RKO (cell line): ENCODE data around the gene HOXB3.

ENCODE experiments used
- DNase-seq: peaks from one replicate; pipeline ENCODE4 v3.0.0-alpha.2; 2016; ENCODE audit warnings: low spot score

HOXB3 gene

DNA sequence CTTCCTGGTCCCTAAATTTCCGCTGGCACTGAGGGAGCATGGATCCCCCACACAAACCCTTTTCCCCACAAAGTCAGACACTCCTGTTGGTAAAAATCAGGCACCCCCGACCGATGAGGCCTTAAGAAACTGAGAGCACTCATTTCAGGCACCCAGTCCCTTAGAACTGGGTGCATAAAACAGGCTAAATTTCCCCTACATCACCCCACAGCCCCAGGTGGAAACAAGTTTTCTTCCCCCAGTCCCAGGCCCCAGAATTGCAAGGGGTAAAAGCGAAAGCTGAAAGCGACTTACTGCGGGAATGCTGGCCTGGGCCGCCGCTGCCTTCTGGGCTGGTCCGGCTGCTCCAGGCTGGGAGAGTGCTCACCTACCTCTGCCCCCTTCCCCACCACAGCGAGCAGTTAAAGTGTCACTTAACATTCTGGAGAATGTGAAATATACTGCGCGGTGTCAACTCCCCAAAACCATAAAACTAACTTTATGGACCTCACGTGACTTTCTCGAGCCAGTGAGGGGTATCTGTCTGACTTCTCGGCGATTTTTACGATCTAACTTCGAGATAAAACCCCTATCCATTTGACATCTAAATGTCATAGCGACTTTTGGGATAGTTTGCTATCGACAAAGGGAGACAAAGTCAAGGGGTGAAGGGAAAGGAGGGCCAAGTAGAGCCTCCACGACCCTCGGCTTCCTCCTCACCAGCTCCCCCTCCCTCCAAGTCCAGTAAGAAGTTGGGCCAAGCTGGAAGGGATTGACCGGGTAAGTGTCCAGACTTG is at the start of gene HOXB3:
HOXB3 (minus strand) TSS at position 411 of the 776 bp plus-strand sequence. CDS start 37,767 bp downstream, outside the sequence.
- DNase-seq: no peak

DNA sequence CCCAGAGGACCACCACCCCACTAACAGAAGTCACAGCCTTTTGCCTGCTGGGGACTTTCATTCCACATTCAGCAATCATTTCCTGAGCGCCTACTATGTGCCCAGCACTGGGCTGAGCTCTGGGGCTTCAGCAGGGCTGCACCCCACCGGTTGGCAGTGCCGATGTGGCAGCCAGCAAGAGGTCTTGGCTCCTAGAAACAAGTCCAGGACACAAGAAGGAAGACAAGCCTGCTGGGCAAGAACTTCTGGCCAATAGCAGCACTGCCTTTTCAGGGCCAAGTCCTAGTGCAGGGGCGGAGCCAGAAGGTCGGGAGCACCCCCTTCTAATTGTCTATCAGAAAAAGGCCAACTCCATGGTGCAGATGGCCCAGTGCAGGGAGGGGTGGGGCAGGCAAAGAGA is 49.1 kb upstream of the HOXB3 start:
- peak; percentile 25 for DNase-seq

DNA sequence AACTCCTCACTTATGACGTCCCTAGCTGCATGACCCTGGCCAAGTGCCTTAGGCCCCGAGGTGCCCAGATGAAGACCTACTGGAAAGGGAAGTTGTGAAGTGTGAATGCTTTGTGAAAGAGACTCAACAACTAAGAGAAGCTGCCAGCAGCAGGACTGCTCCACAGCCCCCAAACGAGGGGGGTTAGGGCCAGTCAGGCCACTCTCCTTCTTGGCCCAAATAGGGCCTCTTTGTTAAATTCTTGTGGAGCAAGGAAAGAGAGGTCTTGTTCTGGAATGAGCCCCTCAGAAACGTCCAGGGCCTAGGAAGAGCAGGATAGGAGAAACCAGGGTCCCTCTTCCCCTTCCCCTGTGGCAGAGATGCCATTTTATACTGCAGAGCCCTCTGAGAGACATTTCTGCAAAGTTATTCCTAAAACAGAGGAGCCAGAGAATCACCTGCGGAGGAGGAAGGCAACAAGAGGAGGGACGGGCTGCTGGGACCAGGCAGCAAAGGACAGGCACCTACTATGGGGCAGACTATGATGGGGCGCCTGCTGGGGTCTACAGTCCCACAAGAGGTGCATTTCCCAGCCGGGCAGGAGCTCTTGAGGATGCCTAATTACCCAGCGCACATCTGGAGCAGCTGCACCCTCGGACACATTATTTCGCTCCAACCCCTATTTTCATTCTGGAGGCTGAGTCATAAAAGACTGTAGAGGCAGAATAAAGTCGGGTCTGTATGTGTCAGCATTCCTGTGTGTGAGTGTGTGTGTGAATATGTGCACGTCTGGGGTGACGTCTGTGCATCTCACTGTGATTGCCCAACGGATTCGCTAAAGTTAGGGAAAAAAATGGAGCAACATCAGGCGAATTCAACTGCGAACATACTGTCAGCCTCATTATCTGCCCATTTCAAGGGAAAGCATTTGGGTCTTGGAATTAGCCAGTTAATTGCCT is 47.6 kb upstream of the HOXB3 start:
- DNase-seq: peak; percentile 93

DNA sequence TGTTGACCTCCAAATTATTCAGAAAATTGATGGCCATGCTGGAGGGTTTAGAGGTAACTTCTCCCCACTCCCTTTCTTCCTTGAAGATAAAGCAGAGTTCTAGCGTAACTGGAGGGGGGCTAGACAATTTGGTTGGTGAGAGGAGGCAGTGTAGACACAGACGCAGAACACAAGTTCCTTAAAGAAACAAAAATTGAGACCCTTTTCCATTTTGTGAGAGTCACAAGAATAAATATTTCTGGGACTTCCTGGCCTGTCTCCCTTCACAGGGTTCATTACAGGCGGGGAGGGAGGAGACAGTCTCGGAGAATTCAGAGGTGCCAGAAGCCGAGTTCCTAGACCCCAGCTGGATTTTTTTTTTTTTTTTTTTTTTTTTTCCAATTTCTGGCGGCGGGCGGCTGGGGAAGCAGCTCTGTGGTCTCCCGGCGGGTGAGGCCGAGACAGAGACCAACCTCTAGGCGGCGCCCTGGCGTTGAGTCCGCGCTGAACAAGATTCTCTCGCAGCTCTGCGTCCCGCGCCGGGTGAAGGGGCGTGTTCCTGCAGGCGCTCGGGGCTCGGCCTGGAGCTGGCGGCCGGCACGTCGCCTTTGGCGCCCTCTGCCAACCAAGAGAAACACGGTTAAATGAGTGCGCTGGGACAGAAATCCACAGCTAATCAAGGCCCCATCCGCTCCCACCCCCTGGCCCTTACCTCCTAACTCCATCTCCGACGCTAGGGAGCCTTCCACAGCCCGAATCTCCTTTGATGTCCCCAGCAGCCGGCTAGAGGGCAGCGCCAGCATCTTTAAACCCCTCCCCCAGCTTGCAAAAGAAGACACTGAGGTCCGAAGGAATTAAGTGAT is 46.4 kb upstream of the HOXB3 start:
- no peak for DNase-seq

DNA sequence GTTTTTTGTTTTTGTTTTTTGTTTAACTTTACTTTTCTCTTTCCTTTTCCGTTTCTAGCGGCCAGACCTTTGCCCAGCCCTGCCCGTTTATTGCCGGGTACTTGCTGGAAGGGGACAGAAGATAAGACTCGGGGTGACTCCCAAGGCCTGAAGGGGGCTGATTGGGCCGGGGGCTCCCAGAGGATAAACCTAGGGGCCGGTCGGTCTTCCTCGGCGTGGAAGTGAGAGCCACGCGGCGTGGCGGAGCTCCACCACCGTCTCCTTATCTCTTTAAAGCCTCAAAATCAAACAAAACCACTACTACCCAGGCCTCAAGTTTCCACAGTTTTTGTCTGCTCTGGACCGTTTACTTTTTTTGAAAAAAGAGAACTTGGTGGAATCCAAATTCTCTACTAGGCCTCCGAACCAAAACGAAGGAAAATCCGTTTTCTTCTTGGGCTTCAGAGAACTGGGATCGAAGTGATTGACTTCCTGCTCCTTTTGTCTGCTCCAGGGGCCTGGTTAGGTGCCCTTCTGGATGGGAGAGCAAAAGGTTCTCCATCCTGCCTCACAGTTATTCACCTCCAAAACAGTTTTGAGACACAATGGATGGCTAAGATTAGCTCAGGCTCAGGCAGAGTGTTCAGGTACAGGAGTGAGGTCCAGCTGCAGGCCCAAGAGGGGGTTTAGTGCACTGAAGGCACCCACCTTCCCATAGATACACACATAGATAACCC is 44.6 kb upstream of the HOXB3 start:
- no peak for DNase-seq

DNA sequence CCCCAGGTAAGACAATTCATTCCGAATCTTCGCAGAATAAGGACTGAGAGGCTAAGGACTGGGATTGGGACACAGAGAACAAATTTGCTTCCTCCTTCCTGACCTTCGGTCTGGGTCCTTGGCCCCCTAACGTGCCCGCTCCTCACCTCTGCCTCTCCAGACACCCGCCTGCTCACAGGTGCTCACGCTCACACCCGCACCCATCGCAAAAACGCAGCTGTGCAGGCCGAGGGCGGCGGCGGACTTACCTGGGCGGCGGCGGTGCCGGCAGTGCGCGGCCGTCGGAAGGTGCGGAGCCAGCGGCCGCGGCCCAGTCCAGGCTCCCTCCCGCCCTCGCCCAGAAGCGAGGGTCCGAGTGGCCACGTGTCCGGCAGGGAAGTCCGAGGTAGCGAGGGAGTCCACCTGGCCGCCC is 43.2 kb upstream of the HOXB3 start:
- no peak for DNase-seq

DNA sequence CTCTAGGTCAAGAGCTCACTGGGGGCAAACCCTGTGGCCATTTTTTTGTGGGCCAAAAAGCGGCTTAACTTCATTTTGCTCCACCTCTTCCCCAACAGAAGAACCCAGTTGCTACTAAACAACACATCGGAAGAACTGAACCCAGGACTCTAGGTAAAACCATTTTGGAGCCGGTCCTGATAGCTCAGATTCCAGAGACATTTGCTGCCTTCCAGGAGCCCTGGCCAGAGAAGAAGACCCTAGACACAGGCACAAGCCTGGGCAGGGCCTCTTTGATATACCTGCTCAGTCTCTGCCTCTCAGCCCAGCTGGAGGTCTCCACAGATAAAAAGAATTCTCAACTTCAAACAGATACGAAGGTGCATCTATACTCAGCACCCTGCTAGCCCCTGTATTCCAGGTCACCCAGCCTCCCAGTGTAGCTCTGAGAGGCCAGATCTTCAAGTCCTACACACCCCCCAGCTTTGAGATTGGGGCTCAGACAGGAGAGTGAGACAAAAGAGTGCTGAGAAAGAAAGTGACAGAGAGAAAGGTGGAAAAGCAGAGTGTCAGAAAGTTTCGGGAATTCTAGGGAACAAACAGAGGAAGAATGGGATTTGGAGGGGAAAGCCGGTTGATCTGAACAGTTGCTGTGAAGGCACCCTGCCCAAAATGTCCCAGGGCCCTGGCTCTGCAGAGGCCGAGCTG is 42.7 kb upstream of the HOXB3 start:
- no peak for DNase-seq

DNA sequence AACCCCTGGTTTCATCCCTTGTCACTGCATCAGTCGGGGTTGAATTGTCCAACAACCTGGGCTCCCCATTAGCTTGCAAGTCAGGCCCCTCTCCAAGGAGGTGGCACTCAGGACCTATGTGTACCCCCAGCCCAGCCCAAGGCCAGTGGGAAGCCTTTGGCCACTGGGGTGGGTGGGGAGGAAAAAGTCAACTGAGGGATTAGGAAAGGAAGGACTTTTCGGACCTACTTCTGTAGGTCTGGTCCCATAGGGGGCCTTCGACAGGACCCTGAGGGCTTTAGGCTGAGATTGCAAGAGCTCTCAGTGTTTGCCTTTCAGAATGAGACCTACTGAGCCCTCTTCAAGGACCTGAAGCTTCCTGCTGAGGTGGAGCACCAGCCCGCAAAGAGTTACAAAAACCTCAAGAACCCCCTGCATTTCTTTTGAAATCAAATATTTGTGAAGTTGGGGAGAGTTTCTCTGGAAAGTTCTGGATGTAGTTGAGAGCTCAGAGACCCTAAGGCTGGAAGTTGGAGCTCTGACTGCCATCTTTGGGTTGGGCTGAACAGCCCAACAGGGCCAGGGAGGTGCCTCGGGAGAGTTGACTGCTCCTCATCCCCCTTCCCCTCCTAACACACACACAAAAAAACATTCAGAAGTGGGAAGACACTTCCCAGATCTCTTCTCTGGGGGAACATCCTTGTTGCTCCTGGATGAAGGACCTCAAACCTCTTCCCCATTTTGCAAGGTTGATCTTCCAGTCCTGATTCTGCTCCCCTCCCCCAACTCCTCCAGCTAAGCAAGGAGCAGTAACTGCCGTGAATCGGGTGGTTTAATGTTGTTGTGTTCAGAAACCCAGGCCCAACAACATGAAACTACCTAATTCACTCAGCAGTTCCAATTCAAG is 41.9 kb upstream of the HOXB3 start:
- no peak for DNase-seq

DNA sequence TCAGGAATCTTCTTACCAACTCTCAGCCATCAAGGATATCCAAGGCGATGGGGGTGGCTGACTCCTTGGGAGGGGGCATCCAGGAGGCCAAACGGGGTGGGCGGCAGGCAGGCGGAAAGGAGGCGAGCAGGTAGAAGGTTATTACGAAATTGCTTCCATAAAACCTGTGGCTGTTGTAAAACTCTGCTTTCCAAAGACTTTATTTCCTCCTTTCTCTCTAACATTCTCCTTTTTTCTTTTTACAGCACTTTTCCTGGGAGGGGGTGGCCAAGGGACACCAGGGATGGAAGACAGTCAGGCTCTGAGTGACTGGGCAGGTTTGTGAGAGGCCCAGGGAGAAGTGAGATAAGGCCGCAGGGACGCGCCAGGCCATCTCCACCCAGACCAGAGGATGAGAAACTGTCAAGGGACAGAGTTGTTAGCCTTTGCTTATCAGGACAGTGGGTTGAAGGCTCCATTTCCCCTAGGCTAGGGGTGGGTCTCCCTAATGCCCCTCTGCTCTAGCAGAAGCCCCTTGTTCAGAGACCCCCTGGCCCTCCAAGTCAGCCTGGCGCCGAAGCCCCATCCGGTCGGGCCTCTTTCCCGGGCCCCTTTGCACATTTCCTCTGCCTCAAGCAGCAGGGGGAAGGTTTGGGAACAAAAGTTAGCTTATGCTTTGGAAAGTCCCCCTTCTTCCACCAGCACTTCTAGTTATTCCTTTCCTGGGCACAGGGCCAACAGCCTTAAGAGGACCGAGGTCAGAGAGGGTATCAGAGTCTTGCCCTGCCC is 41.1 kb upstream of the HOXB3 start:
- no peak for DNase-seq

DNA sequence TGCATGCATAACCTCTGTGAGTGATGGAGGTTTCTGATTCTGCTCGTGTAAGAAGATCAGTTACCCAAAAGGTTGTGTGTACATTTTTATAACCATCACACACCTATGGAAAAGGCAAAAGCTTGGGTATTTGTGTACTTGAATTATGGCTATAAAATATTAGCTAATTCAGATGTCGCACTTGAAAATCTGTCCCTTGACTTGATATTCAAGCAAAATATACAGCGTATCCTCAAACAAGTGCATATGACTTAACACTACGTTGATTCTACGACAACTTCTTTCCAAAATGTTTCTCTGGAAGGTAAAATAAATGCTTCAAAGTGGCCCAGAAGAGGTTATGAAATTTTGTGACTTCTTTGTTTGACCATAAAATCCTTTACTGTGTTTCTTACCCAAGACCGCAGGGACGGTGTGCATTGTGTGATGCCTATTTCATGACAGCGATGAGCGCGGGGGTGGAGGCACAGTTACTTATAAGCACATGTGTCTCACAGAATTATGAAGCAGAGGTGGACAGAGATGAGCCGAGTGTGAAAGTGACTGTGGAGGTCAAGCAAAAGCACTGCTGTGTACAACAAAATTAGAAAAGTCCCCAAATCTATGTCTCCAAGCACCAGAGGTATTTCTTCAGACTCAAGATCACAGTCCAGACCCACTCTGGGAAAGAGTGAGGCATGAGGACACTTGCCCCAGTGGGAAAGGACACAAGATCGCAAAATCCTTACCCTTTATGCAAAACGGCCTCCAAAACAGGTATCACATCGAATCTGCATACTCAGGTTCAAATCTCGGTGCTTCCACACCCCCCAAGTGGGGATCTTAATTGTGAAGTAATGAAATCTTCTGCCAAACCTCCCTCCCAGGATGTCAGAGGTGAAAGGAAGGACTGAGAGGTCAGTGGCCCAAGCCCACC is 40.2 kb upstream of the HOXB3 start:
- no peak for DNase-seq

DNA sequence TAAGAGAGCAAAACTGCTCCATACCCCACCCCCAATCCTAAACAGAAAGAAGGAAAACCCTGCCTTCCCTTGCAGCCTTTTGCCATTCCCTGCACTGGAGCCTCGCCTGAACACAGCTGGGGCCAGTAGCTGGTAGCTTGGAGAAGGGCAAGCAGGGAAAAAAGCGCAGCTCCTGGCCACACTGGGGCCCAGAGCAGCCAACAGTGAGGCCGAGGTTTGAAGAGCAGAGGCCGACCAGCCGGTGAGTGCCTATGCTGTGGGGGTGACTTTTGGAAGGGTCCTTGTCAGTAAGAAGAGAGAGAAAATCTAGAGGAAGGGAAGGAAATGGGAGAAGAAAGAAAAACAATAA is 39.3 kb upstream of the HOXB3 start:
- no peak for DNase-seq

DNA sequence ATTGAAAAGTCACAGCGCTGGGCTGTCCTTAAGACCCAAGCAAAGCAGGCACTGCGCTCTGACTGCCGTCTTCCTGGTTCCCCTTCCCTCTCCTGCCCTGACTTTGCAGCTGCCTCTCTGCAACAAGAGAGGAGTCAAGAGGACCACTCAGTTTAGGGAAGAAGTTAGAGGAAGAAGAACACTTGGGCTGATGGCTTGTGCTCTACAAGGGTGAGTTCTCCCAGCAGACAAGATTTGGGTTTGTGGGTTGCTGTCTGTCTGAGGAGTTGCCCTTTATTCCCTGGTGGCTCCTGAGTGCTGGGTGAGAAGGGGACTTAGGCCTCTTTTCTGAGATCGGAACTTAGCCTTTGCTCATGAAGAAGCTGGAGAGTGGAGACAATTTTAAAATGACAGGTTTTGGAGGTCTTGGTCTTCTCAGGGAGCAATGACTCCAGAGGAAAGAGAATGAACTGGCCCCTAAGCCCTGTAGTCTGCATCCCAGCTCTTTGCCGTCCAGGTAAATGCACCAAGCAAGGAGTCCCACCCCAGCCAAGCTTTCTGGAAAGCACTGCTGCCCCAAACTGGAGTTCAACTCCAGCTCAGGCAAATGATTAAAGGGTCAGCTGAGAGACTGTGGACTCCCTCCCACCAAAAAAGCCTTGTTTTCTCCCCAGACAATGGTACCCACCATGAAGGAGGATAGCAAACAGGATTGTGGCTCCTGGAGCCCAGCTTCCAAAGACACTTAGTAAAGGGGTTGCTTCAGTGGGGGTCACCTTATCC is 38.8 kb upstream of the HOXB3 start:
- no peak for DNase-seq

DNA sequence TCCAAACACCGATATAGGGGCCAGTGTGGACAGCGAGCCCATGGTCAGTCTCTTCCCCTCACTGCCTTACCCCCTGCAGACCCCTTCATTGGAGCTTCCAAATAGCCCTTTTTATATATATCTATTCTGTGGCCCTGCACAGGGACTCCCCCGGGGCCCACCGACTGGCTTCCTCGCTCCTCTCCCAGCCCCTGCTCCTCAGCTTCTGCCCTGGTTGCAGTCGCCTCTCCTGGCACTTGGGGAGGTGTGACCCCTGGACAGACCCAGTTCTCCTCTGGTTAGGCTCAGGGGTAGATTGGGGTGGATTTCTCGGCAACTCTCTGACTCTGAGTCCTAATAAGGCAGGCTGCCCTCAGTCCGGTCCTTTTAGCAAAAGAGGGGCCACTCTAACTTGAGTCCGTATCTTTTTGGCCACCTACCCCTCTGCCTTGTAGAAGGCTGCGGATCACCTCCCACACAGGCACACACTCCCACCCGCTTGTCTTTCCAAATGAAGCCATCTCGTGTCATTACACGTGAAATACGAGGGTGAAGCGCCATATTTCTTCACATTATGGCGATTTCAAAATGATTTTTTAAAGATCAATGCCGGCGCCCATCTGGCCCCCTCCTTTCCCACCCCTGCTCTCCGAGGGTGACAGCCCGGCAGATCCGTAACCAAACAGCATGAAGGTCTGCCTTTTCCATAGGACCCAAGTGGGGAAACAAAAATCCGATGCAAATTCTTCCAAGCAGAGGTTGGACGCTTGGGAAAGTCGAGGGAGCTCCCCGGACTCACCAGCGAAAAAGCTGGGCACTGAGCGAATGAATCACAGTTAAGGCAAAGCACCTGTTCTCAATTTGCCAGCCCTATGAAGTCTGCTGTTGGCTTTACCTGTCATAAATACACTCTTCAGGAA is 37.8 kb upstream of the HOXB3 start:
- DNase-seq: no peak

DNA sequence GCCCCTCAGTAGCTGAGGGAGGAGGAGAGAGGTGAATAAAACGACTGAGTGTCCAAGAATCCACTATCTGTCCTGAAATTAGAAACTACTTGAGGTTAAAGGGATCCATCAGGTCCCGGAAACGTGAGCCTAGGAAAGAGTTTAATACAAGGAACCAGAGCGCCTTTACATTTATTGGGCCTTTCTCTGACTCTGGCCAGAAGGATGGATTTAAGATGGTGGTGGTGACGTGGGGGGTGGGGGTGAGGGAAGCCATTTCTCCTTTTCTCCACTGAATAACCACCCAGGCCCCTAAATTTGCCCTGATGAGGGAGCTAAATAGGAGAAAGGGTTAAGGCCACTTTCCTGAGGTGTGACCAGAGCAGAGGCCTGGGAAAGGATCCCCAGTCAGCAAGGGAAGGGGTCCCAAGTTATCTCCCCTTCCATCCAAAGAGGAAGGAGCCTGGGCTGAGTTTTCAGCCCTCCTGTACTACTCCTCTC is 37.1 kb upstream of the HOXB3 start:
- DNase-seq: no peak

DNA sequence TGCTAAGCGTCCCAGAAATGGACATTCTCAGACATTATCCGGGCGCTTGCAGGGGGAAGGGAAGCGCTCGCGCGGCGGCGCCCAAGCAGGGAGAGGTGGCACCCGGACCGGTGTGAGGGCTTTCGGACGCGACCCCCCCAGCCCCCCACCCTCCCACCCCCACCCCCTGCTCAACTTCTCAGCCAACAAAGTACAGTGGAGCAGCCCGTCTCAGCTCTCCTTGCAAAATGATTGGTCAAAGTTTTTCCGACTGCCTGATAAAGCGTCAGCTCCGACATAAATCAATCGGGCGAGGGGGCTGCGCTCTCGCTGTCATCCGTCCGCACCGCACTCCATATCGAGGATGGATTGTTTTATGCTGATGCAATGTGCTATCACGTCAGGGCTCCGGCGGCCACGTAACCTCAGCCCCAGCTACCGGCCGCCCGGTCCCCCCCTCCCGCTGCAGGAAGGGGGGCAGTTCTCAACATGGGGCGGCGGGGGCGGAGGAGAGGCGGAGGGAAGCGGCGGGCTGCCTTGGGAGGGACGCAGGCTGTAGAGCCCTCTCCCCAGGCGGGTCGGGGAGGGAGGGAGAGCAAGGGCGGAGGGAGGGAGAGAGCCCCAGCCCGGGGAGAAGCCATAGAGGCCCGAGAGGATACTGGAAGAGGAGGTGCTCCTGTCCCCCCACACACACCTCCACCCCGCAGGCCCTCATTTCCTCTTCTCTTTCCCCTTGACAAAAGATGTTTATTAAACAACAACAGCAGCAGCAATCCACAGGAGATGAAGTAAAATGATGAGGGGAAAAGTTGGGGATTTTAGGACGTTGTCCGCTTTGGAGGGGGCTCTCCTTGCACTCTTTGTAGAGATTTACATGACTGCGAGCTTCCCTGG is 36.4 kb upstream of the HOXB3 start, which contains the start of gene HOXB9:
HOXB9 (minus strand) TSS at position 114 of the 873 bp plus-strand sequence; CDS start at position 25, 89 bp downstream.
- peak; percentile 97 for DNase-seq
